ENCODE data around the gene ZNF132. TPM values are rescaled to one million over a fixed set of nuclear protein-coding genes. Genes with fewer than 3 reads are reported as not detected.

The ZNF132 gene
- total and polyA plus RNA-seq, 9 of the 15 experiments (the other 6 are each of a cell fraction or from before 2014, with no cell fraction given) = 0.03 to 0.42 (median 0.10) TPM; not detected in 5

GRCh38 chr19:58475714-58476497 lies 36.0 kb upstream of the ZNF132 start, which contains the start of gene ZNF446 (continued):
- no peak for TF ChIP-seq E2F4 (CRISPR knock-in tag; IDR thresholded peaks at IDR 0.05; ENCODE audit: low read depth)
- TF ChIP-seq PBX2 (CRISPR knock-in tag; IDR thresholded peaks at IDR 0.05; ENCODE audit: low read depth) = no peak
- 0 out of 2 replicates have a peak, but pooled peaks have one; percentile 40 for TF ChIP-seq PBX2 (tag; conservative IDR thresholded peaks at IDR 0.05; ENCODE audit: low read depth)
- TF ChIP-seq ZBTB34 (CRISPR knock-in tag; IDR thresholded peaks at IDR 0.05) = no peak
- TF ChIP-seq ZNF639 (CRISPR knock-in tag; conservative IDR thresholded peaks at IDR 0.05 in 1 of 2, IDR thresholded peaks at IDR 0.05 in 1 of 2) = peak in 1 of 2 experiments; percentile 71; a peak in 1 of 4 replicates
- peak in 1 of 2 experiments; percentile 3; a peak in 1 of 4 replicates for TF ChIP-seq KDM4B (IDR thresholded peaks at IDR 0.05; ENCODE audit: borderline replicate concordance in 2 of 2, low read depth in 1 of 2)
- TF ChIP-seq MEF2A (IDR thresholded peaks at IDR 0.05; ENCODE audit: control insufficient read depth, low read depth, low read length) = no peak

Measured in K562 (cell line).